ENCODE data around the gene EPHB4.
"Not testable (repeated sequence)": the region's sequence is repeated elsewhere in the genome, so short reads cannot be mapped to it uniquely, and the experiment has no call there.

The EPHB4 gene

DNA sequence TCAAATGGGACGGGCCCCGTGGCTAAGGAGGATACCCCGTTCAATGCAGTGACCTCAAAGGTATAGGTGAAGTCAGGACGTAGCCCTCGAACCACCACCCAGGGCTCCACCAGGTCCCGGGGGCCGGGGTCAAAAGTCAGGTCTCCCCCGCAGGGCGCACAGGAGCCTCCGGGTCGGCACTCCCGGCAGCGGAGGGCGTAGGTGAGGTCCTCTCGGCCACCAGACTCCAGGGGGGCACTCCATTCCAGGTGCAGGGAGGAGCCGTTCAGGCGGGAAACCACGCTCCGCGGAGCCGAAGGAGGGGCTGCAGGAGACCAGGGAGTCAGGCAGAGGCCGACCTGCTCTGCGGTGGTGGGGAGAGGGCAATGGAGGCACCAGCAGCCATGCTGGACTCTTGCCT lies 7.7 kb downstream of the EPHB4 start:
- no peak for DNase-seq

- DNase-seq = no peak
Observed at GRCh38 chr7:100818825-100819224, 8.5 kb downstream of the EPHB4 start.

DNA sequence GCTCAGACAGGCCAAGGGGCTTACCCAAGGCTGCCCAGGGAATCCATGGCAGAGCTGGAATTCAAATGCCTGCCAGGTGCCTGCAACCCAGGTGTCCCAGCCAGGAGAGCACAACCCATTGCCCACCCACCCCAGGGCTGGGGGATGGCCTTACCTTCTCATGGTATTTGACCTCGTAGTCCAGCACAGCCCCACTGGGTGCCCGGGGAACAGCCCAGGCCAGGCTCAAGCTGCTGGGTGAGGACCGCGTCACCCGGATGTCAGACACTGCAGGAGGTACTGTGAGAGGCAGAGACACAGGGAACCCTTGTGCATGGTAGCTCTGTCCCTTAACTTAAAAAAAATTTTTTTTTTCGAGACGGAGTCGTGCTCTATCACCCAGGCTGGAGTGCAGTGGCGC lies 9.0 kb downstream of the EPHB4 start:
- no peak for DNase-seq

DNA sequence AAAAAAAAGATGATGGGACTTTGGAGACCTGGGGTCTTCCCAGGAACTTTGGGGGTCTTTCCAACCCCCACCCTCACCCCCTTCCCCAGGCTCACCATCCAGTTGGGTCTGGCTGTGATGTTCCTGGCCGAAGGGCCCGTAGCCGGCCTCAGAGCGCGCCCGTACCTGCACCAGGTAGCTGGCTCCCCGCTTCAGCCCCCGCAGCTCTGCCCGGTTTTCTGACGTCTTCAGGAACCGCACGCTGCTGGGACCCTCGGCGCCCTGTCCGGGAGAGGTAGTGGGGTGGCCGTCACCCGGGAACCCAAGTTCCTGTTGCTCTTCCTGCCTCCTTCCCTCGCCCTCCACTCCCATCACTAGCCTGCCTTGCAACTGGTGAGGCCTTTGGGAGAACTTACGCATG lies 10.2 kb downstream of the EPHB4 start:
- DNase-seq = no peak

- not testable (repeated sequence) for DNase-seq
Observed at GRCh38 chr7:100816515-100816914, 10.8 kb downstream of the EPHB4 start.

DNA sequence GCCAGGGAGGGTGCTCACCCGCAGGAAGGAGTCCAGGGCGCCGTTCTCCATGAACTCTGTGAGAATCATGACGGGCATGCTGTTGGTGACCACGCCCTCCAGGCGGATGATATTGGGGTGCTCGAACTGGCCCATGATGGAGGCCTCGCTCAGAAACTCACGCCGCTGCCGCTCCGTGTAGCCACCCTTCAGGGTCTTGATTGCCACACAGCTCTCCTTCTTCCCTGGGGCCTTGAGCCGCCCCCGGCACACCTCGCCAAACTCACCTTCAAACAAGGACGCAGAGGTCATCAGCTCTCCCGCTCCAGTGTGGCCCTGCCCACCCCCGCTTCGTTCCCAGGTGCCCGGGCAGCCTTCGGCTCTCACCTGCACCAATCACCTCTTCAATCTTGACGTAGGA lies 14.6 kb downstream of the EPHB4 start:
- DNase-seq = no peak

DNA sequence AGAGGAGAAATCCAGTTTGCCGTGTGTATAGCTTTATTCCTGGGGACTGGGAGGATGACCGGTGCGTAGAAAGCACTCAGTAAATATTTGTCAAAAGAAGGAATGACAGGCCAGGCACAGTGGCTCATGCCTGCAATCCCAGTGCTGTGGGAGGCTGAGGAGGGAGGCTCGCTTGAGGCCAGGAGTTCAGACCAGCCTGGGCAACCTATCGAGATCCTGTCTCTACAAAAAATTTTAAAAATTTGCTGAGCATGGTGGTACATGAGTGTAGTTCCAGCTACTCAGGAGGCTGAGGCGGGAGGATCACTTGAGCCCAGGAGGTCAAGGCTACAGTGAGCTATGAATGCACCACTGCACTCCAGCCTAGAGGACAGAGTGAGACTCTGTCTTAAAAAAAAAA lies 15.8 kb downstream of the EPHB4 start:
- DNase-seq = no peak

- no peak for DNase-seq
Observed at GRCh38 chr7:100808354-100808875, 18.9 kb downstream of the EPHB4 start.

DNA sequence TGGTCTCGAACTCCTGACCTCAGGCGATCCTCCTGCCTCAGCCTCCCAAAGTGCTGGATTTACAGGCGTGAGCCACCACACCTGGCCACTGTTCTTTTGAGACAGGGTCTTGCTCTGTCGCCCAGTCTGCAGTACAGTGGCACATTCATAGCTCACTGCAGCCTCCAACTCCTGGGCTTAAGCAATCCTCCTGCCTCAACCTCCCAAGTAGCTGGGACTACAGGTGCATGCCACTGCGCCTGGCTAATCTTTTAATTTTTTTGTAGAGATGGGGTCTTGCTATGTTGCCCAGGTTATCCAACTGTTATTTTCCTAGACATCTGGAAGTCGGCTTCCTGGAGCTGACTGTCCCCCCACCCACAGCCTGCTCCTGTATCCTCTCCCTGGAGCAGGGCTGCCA lies 20.4 kb downstream of the EPHB4 start:
- not testable (repeated sequence) for DNase-seq

DNA sequence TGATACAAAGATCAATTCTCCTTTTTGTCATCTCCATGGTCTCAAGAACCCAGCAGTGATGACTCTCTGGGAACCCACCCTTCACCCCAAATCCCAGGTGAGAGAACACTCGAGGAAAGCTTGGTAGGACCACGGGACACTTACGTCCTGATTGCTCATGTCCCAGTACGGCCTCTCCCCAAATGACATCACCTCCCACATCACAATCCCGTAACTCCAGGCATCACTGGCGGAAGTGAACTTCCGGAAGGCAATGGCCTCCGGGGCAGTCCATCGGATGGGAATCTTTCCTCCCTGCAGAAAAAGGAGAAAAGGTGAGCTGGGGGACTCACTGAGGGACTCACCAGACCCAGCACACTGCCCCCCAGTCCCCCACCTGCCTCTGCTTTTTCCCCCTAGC lies 21.0 kb downstream of the EPHB4 start:
- DNase-seq = no peak

DNA sequence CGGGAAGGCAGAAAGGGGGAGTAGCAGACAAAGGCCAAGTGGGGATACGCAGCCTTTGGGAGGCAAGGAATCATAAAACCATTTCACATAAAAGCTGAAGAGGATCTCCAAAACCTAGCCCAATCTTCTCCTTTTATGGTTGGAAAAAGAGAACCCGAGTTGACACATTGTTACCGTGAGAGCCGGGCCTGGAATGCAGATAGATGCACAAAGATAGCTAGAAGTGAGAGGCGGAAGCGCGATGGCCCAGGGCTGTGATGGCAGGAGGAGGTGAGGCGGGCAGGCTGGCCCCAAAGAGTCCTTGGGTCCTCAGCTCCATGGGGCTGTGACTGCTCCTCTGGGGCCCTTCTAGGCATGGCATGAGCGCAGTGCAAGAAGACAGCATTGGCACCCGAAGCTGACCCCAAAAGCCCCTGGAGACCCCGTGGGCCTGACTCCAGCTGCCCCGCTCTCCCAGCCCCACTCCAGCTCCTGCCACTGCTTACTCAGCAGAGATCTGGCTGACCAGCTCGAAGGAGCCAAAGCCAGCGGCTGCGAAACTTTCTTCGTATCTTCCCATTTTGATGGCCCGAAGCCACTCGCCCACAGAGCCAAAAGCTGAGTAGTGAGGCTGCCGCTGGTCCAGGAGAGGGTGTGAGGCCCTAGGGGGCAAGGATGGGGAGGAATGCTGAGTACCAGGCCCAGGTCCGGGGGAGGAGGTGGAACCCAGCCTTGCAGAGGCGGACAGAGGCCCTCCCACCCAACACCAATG lies 22.5 kb downstream of the EPHB4 start:
- no peak for DNase-seq

DNA sequence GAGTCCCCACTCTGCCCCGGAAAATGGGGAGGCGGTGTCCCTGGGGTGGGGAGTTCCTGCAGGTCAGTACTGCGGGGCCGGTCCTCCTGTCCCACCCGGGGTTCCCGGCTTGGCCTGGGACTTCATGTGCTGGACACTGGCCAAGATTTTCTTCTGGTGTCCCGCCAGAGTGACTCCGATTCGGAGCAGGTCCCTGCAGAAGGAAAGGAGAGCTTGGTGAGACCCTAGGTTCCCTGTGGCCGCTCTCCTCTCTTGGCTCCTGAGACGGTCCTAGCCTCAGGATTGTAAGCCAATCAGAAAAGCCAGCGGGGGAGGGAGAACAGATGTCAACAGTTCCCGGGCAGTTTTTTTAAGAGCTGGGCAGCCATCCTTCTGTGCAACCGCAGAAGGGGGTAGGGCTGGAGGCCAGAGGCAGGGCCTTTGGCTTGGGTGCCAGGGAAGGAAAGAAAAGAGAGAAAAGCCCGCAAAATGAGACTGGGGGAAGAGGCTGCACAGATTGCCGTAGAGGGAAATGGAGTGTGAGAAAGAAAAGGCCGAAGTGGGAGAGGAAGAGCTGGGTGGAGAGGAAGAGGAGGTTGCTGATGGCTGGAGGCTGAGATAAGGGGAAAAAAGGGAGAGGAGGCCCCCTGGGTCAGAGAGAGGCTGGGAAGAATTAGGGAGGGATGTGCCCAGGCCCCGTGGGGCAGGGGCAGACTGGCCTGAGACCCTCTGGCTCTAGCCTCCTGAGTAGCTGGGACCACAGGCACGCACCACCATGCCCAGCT lies 23.7 kb downstream of the EPHB4 start:
- peak; percentile 86 for DNase-seq

DNA sequence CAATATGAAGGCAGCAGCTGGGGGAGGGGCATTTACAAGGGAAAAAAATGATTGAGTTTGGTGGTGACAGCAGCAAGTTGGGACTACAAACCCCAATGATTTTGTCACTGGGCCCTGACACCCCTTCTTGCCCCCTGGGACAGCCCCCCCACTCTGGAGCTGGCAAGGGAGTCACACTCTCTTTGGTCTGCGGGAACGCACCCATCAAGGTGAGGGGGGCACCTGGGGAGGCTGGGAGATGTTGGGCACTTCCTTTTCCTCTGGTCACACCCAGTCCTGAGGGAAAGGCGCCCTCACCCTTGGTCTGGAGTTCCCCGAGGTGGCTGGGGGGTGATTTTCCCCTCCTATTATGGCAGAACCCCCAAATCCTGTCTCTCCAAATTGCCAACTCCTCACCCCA lies 24.4 kb downstream of the EPHB4 start:
- DNase-seq = no peak

DNA sequence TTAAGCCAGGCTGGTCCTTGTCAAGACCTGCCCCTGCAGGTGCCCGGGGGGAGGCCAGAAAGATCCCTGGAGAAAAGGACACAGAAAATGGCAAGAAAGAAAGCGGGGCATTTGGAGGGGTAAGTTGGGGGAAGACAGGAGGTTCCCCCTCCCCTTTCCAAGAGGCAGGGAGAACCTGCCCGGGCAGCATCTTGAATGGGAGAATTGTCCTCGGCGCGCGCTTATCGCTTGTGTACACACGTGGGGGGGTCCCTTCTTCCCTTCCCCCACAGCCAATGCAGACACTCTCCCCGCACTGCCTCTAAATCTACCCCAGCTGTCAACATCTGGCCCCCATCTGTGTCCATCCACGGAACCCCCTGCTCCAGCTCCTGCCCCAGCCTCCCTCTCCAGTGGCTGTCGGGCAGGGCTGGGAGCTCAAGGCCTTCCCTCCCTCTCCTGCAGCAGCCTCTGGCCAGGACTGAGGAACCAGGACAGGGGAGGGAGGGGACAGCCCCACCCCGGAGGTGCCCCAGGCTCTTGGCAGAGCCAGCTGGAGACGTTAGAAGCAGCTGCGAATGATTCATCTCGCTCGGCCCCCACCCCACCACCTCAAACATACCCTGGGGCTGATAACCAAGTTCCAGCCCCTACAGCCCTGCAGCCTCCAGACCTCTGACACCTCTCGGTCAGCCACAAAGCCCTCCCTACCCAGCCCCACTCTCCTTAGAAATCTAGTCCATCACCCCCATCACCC lies 25.3 kb downstream of the EPHB4 start:
- peak; percentile 73 for DNase-seq

DNA sequence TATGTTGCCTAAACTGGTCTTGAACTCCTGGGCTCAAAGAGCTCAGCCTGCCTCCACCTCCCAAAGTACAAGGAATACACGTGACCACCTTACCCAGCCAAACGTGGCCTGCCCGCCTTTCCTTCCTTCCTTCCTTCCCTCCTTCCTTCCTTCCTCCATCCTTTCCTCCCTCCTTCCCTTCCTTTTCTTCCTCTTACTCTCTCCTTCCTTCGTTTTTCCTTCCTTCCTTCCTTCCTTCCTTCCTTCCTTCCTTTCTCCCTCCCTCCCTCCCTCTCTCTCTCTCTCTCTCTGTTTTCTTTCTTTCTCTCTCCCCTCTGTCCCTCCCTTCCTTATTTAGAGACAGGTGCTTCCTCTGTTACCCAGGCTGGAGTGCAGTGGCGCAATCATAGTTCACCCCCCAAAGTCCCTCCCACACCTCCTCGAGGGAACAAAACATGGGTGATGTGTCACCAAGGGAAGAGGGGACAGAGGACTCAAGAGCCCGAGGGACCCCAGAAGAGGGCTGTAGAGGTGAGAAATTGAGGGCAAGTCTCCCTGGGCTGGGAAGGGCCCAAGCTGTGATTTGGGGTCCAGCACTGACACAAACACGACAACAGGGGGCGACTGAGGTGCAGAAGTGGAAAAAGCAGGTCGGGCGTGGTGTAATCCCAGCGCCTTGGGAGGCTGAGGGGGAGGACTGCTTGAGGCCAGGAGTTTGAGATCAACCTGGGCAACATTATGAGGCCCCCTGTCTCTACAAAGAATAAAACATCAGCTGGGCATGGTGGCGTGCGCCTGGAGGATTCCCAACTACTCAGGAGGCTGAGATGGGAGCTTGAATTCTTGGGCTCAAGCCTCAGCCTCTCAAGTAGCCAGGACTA lies 28.1 kb downstream of the EPHB4 start:
- peak; percentile 63 for DNase-seq

DNA sequence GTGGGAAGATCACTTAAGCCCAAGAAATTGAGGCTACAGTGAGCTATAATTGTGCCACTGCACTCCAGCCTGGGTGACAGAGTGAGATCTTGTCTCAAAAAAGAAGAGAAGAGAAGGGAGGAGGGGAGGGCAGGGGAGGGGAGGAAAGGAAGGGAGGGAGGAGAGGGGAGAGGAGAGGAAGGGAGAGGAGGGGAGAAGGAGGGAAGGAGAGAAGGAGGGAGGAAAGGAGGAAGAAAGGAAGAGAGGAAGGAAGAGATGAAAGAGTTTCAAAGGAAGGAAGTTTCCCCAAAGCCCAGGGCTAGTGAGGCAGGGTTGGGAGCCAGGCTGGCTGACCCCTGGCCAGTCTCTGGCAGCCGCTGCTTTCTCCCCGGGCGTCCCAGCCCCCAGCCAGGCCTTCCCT lies 32.6 kb downstream of the EPHB4 start:
- no peak for DNase-seq

GRCh38 chr7:100793806-100794660 lies 33.3 kb downstream of the EPHB4 start:
- no peak for DNase-seq

DNA sequence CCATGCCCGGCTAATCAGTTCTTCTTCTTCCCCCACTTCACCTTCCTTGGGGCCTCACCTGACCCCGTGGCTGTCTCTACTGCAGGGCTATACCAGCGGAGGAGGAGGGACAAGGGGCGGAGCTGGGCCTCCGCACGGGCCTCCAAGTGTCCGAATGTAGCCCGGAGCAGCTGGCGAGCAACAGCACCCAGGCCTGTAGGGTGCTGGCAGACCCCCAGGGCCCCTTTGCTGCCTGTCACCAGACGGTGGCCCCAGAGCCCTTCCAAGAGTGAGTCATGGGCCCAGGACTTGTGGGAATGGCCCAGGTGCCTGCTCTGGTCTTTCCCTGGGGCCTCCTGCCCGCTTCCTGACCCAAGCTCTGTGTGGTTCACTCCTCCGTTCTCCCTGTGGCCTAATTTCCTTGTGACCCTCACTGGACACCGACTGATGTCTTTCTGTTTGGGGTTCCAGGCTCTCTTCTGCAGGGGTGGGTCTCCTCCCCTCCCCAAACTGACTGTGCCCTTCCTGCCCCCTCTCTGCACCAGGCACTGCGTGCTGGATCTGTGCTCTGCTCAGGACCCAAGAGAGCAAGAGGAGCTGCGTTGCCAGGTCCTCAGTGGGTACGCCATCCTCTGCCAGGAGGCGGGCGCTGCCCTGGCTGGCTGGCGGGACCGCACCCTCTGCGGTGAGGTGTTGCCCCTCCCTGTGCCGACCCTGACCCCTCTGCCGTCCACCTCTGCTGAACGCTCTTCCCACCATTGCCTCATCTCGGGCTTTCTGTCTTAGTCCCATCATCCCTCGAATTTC lies 35.2 kb downstream of the EPHB4 start:
- no peak for DNase-seq

DNA sequence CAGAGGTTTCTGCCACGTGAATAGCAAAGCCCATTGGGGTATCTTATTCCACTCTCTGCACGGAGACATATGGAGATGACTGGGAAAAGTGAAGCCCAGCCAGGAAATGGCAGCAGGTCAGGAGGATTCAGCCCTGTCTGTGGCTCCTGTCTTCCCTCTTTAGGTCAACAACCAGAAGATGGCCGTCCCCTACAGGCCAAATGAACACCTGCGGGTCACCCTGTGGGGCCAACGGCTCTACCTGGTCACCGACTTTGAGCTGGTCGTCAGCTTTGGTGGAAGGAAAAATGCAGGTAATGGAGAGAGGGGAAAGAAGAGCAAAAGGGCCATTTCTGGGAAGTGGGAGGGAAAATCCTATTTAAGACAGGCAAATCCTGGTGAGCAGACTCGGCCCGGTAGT lies 38.3 kb downstream of the EPHB4 start:
- no peak for DNase-seq

- no peak for DNase-seq
Observed at GRCh38 chr7:100786323-100786722, 41.0 kb downstream of the EPHB4 start.
